A549 (cell line): Measurements from ENCODE around the gene SPATA25. TPM values are rescaled to one million over a fixed set of nuclear protein-coding genes. Genes with fewer than 3 reads are reported as not detected.
"Not testable (repeated sequence)": the region's sequence is repeated elsewhere in the genome, so short reads cannot be mapped to it uniquely, and the experiment has no call there.

Experiments used
- ATAC-seq, 2 experiments: fragments of 200-7000 bp in 1 of 2; fragments of >200 bp in 1 of 2; cut with Nextera tagmentation in 1 of 2; cut with Tn5 transposase in 1 of 2; 3 replicates each; pipeline versions ENCODE4 v1.8.0 to v1.9.1; 2018 to 2020; ENCODE audit warnings: mild to moderate bottlenecking in 1 of 2, moderate library complexity in 1 of 2
- CTCF ChIA-PET: fragments of 300-600 bp; sonication (Branson Sonifier 250); formaldehyde crosslinking; extraction: SDS; loops from one replicate; lab custom pipeline; 2021; ENCODE audit warnings: antibody characterized with exemption, inconsistent platforms; lab: Yijun Ruan, JAX
- POLR2A ChIA-PET: fragments of 350-600 bp; formaldehyde crosslinking; extraction: SDS; loops from one replicate; lab custom pipeline; 2021; ENCODE audit warnings: antibody characterized with exemption, inconsistent platforms; lab: Yijun Ruan, JAX
- DNase-seq, 2 experiments: peaks; one replicate each; pipeline versions ENCODE4 v3.0.0 to v3.0.0-alpha.2; 2011 to 2016; ENCODE audit warnings: low read depth in 1 of 2, low spot score in 1 of 2
- FAIRE-seq: peaks from 2 replicates; lab custom pipeline; 2011; peaks lifted over from hg19 to GRCh38; lab: Jason Lieb, UNC
- H3K27ac ChIP-seq, 2 experiments: fragments of >200 bp; sonication (Bioruptor Twin); formaldehyde crosslinking; 3 replicates each; pipeline ENCODE4 v1.5.1; 2016 to 2017
- H3K4me1 ChIP-seq: fragments of >200 bp; sonication (Bioruptor Twin); formaldehyde crosslinking; 3 replicates; pipeline ENCODE4 v1.6.1; 2016
- H3K4me2 ChIP-seq: fragments of >200 bp; sonication (Bioruptor Twin); formaldehyde crosslinking; 3 replicates; pipeline ENCODE4 v1.6.1; 2016
- H3K4me3 ChIP-seq: fragments of >200 bp; sonication (Bioruptor Twin); formaldehyde crosslinking; 3 replicates; pipeline ENCODE4 v1.5.1; 2016
- H3K9me3 ChIP-seq: fragments of >200 bp; sonication (Bioruptor Twin); formaldehyde crosslinking; 3 replicates; pipeline ENCODE4 v1.6.1; 2016
- BHLHE40 ChIP-seq: IDR thresholded peaks from 2 replicates; pipeline ENCODE4 v1.6.1; 2012; ENCODE audit warnings: low read depth, low read length, inconsistent platforms
- CBX8 ChIP-seq: fragments of 200-600 bp; sonication (generic); IDR thresholded peaks from 2 replicates; pipeline ENCODE4 v1.6.1; 2016
- EHMT2 ChIP-seq: fragments of 200-600 bp; sonication (generic); IDR thresholded peaks from 2 replicates; pipeline ENCODE4 v1.6.1; 2016; ENCODE audit warnings: antibody characterized with exemption, low read depth, mild to moderate bottlenecking, moderate library complexity
- GATA3 ChIP-seq: IDR thresholded peaks from 2 replicates; pipeline ENCODE4 v1.6.1; 2012; ENCODE audit warnings: borderline replicate concordance
- HDAC2 ChIP-seq: fragments of 200-600 bp; sonication (generic); IDR thresholded peaks from 2 replicates; pipeline ENCODE4 v1.6.1; 2016
- JUNB ChIP-seq: fragments of >200 bp; sonication (Bioruptor Twin); formaldehyde crosslinking; IDR thresholded peaks from 2 replicates; pipeline ENCODE4 v1.6.1; 2016
- KDM1A ChIP-seq: fragments of 200-600 bp; sonication (generic); IDR thresholded peaks from 2 replicates; pipeline ENCODE4 v1.6.1; 2016; ENCODE audit warnings: low read depth, mild to moderate bottlenecking
- MAFK ChIP-seq: fragments of 450-650 bp; IDR thresholded peaks from 2 replicates; pipeline ENCODE4 v1.6.1; 2014; ENCODE audit not compliant: partially characterized antibody
- NFE2L2 ChIP-seq: fragments of 150-350 bp; conservative IDR thresholded peaks from 2 replicates; pipeline ENCODE4 v1.6.1; 2014; ENCODE audit warnings: low read length
- NPAS2 ChIP-seq: fragments of 250-450 bp; sonication (Bioruptor Pico); IDR thresholded peaks from 2 replicates; pipeline ENCODE4 v1.8.0; 2022; ENCODE audit warnings: mild to moderate bottlenecking, moderate library complexity, borderline replicate concordance
- POLR2A ChIP-seq: IDR thresholded peaks from 2 replicates; pipeline ENCODE4 v1.6.1; 2012; ENCODE audit warnings: mild to moderate bottlenecking, low read length
- RAD21 ChIP-seq, 2 experiments: fragments of >200 bp in 1 of 2; sonication (Bioruptor Twin) in 1 of 2; formaldehyde crosslinking in 1 of 2; IDR thresholded peaks in 1 of 2; conservative IDR thresholded peaks in 1 of 2; 2 replicates in 1 of 2; 3 replicates in 1 of 2; pipeline ENCODE4 v1.6.1; 2012 to 2018; ENCODE audit warnings: inconsistent platforms in 1 of 2
- SREBF2 ChIP-seq: fragments of 450-650 bp; IDR thresholded peaks from 2 replicates; pipeline ENCODE4 v1.6.1; 2014; ENCODE audit warnings: mild to moderate bottlenecking, moderate library complexity
- TFCP2L1 ChIP-seq: fragments of 250-450 bp; sonication (Bioruptor Pico); IDR thresholded peaks from 2 replicates; pipeline ENCODE4 v1.5.0; 2021; ENCODE audit warnings: mild to moderate bottlenecking
- TP53 ChIP-seq: fragments of 250-450 bp; sonication (Bioruptor Pico); IDR thresholded peaks from 2 replicates; pipeline ENCODE4 v1.5.0; 2021; ENCODE audit warnings: mild to moderate bottlenecking, moderate library complexity
- ZNF302 ChIP-seq: fragments of 250-450 bp; sonication (Bioruptor Pico); IDR thresholded peaks from 2 replicates; pipeline ENCODE4 v1.9.0; 2021; ENCODE audit warnings: inconsistent platforms, mild to moderate bottlenecking, moderate library complexity
- WGBS: methylation state at CpG from one replicate; pipeline ENCODE4 v1.1.6; 2017; ENCODE audit errors: missing lambda C conversion rate; 5-methylcytosine and 5-hydroxymethylcytosine counted together
- polyA plus RNA-seq, 4 experiments: library from polyadenylated mRNA; depleted of rRNA in 3 of 4; stranded (reverse); fragments of >200 nt; fragmentation: RNase III in 1 of 4; extraction: RNeasy Plus Mini Kit Qiagen cat#74134 plus additional on column Dnase treatment in 1 of 4; gene quantifications; 2 replicates in 3 of 4; 3 replicates in 1 of 4; pipeline ENCODE4 v1.2.3, GENCODE V29; 2011 to 2017
- TF ChIP-seq, protein P1 (sequence below): IDR thresholded peaks from 2 replicates; pipeline ENCODE4 v1.6.1; 2012
- TF ChIP-seq, protein P2 (sequence below): fragments of >200 bp; sonication (Bioruptor Twin); formaldehyde crosslinking; IDR thresholded peaks from 3 replicates; pipeline ENCODE4 v1.5.1; 2016
- TF ChIP-seq, protein P3 (sequence below): fragments of 450-650 bp; IDR thresholded peaks from 2 replicates; pipeline ENCODE4 v1.6.1; 2014; ENCODE audit warnings: antibody characterized with exemption

SPATA25 gene
- polyA plus RNA-seq, 2 of the 4 experiments (the other 2 are of a cell fraction): 0.31 to 0.77 TPM

DNA sequence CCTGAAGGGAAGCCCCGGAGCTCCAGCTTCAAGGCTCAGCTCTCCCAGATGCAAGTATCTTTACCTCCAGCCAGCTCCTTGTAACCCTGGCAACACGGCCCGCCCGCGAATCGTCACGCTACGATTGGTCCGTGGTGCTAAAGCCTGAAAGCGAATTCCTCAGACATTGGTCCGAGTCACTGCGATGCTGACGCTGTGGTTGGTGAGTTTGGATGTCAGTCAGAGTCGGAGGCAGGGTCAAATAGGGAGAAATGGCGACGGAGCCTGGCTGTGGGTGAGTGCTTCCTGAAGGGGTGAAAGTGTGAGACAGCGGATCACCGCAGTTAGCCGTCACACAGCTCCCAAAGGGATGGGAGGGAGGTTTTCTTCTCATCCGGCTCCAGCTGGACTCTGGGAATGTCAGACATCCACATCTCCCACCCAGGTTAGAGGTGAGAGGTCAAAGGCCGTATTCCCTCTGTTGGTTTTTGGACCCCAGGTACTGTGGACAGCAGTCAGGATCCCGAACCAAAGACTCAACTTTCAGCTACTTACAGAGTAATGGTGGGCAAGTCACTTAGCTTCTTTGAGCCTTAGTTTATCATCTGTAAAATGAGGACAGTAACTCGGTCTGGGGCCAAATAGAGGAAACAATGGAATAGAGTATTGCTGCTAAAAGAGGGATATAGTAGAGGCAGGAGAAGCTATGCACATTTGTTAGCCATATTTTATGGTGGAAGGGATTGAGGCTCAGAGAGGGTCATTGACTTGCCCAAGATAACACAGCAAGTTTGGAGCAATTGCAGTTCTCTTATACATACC, 6.2 kb downstream of the SPATA25 start, which contains the start of gene ZSWIM1 (continued):
- TF ChIP-seq, protein P1, sequence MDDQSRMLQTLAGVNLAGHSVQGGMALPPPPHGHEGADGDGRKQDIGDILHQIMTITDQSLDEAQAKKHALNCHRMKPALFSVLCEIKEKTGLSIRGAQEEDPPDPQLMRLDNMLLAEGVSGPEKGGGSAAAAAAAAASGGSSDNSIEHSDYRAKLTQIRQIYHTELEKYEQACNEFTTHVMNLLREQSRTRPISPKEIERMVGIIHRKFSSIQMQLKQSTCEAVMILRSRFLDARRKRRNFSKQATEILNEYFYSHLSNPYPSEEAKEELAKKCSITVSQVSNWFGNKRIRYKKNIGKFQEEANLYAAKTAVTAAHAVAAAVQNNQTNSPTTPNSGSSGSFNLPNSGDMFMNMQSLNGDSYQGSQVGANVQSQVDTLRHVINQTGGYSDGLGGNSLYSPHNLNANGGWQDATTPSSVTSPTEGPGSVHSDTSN: peak; percentile 98
- 0 out of 2 replicates have a peak, but pooled peaks have one; percentile 42 for TF ChIP-seq HDAC2
- TF ChIP-seq, protein P2, sequence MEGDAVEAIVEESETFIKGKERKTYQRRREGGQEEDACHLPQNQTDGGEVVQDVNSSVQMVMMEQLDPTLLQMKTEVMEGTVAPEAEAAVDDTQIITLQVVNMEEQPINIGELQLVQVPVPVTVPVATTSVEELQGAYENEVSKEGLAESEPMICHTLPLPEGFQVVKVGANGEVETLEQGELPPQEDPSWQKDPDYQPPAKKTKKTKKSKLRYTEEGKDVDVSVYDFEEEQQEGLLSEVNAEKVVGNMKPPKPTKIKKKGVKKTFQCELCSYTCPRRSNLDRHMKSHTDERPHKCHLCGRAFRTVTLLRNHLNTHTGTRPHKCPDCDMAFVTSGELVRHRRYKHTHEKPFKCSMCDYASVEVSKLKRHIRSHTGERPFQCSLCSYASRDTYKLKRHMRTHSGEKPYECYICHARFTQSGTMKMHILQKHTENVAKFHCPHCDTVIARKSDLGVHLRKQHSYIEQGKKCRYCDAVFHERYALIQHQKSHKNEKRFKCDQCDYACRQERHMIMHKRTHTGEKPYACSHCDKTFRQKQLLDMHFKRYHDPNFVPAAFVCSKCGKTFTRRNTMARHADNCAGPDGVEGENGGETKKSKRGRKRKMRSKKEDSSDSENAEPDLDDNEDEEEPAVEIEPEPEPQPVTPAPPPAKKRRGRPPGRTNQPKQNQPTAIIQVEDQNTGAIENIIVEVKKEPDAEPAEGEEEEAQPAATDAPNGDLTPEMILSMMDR: no peak
- TF ChIP-seq NFE2L2: no peak
- peak; percentile 89 for TF ChIP-seq POLR2A

DNA sequence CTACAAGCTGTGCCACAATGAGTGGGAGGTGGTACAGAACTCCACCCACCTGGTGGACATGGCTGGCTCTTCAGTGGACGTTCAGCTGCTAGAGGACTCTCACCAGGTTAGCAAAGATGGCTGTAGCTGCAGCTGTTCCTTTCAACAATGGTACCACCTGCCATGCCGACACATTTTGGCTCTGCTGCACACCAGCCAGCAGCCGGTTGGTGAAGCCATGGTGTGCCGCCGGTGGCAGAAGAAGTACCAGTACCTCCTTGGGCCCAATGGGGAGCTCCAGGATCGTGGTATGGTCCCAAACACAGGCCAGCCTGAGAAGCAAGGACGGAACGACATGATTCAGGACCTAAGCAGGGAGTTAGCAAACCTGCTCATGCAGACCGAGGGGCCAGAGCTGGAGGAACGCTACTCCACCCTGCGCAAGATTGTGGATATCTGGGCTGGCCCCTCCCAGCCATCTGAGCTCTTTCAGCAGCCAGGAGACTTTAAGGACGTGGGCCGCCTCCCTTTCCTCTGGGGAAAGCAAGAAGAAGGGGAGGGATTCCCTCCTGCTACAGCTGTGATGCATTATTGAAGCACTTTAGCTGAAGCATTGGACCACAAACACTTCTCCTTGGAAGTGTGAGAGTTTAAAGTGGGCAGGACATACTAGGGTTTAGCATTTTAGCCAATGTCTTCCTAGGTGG, 9.2 kb downstream of the SPATA25 start:
- ATAC-seq (no peak), FAIRE-seq (no peak), DNase-seq (no peak)
- Histone ChIP-seq H3K4me3 (no peak overlapping the region), H3K27ac (no peak overlapping the region), H3K4me2 (no peak overlapping the region), H3K4me1 (peaks cover 8% of the 10 kb centered on the region; the same call in 2 of the 3 replicates), H3K9me3 (no peaks in the 10 kb centered on the region)
- TF ChIP-seq TFCP2L1: no peak
- TF ChIP-seq HDAC2: no peak
- TF ChIP-seq CBX8: no peak
- no peak for TF ChIP-seq KDM1A
- no peak for TF ChIP-seq SREBF2
- no peak for TF ChIP-seq EHMT2
- TF ChIP-seq, protein P2: no peak
- no peak for TF ChIP-seq TP53 (CRISPR knock-in tag)
- TF ChIP-seq BHLHE40: no peak
- no peak for TF ChIP-seq NPAS2 (CRISPR knock-in tag)
- TF ChIP-seq, protein P3, sequence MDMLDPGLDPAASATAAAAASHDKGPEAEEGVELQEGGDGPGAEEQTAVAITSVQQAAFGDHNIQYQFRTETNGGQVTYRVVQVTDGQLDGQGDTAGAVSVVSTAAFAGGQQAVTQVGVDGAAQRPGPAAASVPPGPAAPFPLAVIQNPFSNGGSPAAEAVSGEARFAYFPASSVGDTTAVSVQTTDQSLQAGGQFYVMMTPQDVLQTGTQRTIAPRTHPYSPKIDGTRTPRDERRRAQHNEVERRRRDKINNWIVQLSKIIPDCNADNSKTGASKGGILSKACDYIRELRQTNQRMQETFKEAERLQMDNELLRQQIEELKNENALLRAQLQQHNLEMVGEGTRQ: no peak
- ChIA-PET CTCF (no interaction called here), POLR2A (no interaction called here)
- 76% methylated on average over 13 of the region's 13 CpGs for WGBS

DNA sequence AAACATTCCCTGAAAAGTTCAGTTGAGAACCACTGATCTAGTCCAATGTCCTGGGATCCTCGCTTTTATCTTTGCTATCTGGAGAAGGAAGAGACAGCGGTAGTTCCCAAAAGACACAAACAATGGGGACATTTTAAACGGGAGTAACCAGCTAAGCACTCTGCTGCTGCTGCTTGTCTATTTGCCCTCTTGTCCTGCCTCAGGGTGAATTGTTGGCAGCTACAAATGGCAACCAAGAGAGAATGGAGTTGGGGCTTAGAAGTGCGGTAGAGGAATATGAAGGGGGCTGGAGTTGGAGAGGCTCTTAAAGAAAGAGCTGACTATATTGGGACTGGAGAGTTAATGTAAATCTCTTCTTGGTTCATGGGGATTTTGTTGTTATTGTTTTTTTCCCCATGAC, 12.8 kb downstream of the SPATA25 start:
- POLR2A ChIA-PET: no interaction called here
- CTCF ChIA-PET: interaction anchor here (0.8 to 1.2 kb wide), 3 partner anchors 18 to 66 kb away, joined by 3 to 6 read pairs (median 3); partner anchors contain the start of gene ACOT8
- FAIRE-seq: no peak

DNA sequence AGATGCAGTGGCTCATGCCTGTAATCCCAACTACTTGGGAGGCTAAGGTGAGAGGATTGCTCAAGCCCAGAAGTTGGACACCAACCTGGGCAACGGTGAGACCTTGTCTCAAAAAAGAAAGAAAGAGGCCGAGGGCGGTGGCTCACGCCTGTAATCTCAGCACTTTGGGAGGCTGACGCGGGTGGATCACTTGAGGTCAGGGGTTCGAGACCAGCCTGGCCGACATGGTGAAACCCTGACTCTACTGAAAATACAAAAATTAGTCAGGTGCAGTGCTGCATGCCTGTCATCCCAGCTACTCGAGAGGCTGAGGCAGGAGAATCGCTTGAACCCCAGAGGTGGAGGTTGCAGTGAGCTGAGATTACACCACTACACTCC, 13.3 kb downstream of the SPATA25 start:
- FAIRE-seq, H3K4me2 ChIP-seq, H3K9me3 ChIP-seq, POLR2A ChIA-PET, H3K4me3 ChIP-seq, ATAC-seq, H3K27ac ChIP-seq, H3K4me1 ChIP-seq, CTCF ChIA-PET, DNase-seq: not testable (repeated sequence)
- WGBS: 78% methylated on average over 10 of the region's 10 CpGs

More for the DNA sequence above, 12.8 kb downstream of the SPATA25 start:
- TF ChIP-seq GATA3: no peak
- no peak for TF ChIP-seq MAFK
- no peak for TF ChIP-seq JUNB
- no peak for TF ChIP-seq RAD21 (conservative IDR thresholded peaks at IDR 0.05 in 1 of 2, IDR thresholded peaks at IDR 0.05 in 1 of 2)
- TF ChIP-seq, protein P2: no peak
- no peak for TF ChIP-seq ZNF302
- 62% methylated on average over 4 of the region's 4 CpGs for WGBS
- H3K27ac ChIP-seq: no peak overlapping the region
- DNase-seq (no peak), ATAC-seq (no peak)
- no peak overlapping the region for H3K4me2 ChIP-seq
- no peaks in the 10 kb centered on the region for H3K4me1 ChIP-seq
- H3K4me3 ChIP-seq: no peak overlapping the region
- no peaks in the 10 kb centered on the region for H3K9me3 ChIP-seq
